ENCODE results near the gene CD2. TPM values are rescaled to one million over a fixed set of nuclear protein-coding genes. Genes with fewer than 3 reads are reported as not detected.
"Not testable (repeated sequence)": the region's sequence is repeated elsewhere in the genome, so short reads cannot be mapped to it uniquely, and the experiment has no call there.

The CD2 gene
- total and polyA plus RNA-seq, 7 donors: 0.21 to 0.62 (median 0.42) TPM

- Histone ChIP-seq H3K4me3 (no peak overlapping the region), H3K9me3 (no peaks in the 10 kb centered on the region), H3K27me3 (ENCODE audit: insufficient read depth in 3 of 3, low read length in 2 of 3) (no peaks in the 10 kb centered on the region), H3K36me3 (ENCODE audit: insufficient read depth in 1 of 2, low read depth in 1 of 2) (no peaks in the 10 kb centered on the region), H3K27ac (no peak overlapping the region), H3K4me1 (no peaks in the 10 kb centered on the region)
- WGBS, 3 donors: 95 to 97% (median 96%) methylated on average over 8 of the region's 8 CpGs
- no peak for TF ChIP-seq CTCF (IDR thresholded peaks at IDR 0.05)
- DNase-seq (no peak), ATAC-seq (no peak)
- intact Hi-C loops (cut with DNase I): no loop called here
Measured at GRCh38 chr1:116755066-116755465, 836 bp downstream of the CD2 start.

GRCh38 chr1:116755681-116756080 is 1.5 kb downstream of the CD2 start:
- TF ChIP-seq CTCF (IDR thresholded peaks at IDR 0.05): no peak
- DNase-seq (no peak), ATAC-seq (no peak)
- H3K9me3 ChIP-seq: no peaks in the 10 kb centered on the region
- H3K27me3 ChIP-seq (ENCODE audit: insufficient read depth in 3 of 3, low read length in 2 of 3): no peaks in the 10 kb centered on the region
- no peaks in the 10 kb centered on the region for H3K36me3 ChIP-seq (ENCODE audit: insufficient read depth in 1 of 2, low read depth in 1 of 2)
- no peak overlapping the region for H3K27ac ChIP-seq
- no peak overlapping the region for H3K4me3 ChIP-seq
- WGBS, 3 donors: 85 to 91% (median 87%) methylated on average over 4 of the region's 4 CpGs
- intact Hi-C loops (cut with DNase I): no loop called here
- no peaks in the 10 kb centered on the region for H3K4me1 ChIP-seq

- H3K4me1 ChIP-seq; DNase-seq; H3K27ac ChIP-seq; H3K4me3 ChIP-seq; ATAC-seq; H3K9me3 ChIP-seq; H3K27me3 ChIP-seq (ENCODE audit: insufficient read depth in 3 of 3, low read length in 2 of 3); H3K36me3 ChIP-seq (ENCODE audit: insufficient read depth in 1 of 2, low read depth in 1 of 2); intact Hi-C loops (cut with DNase I): not testable (repeated sequence)
- WGBS, 3 donors: 95 to 96% (median 95%) methylated on average over 8 of the region's 8 CpGs
Measured at GRCh38 chr1:116756092-116756491, 1.9 kb downstream of the CD2 start.

GRCh38 chr1:116758456-116758815 is 4.2 kb downstream of the CD2 start:
- H3K9me3 ChIP-seq; DNase-seq; H3K4me1 ChIP-seq; H3K36me3 ChIP-seq (ENCODE audit: insufficient read depth in 1 of 2, low read depth in 1 of 2); H3K4me3 ChIP-seq; H3K27me3 ChIP-seq (ENCODE audit: insufficient read depth in 3 of 3, low read length in 2 of 3); ATAC-seq; H3K27ac ChIP-seq; intact Hi-C loops (cut with DNase I): not testable (repeated sequence)
- 79 to 95% (median 93%) methylated on average over 4 to 5 of the region's 5 CpGs for WGBS, 3 donors

- no peaks in the 10 kb centered on the region for H3K36me3 ChIP-seq (ENCODE audit: insufficient read depth in 1 of 2, low read depth in 1 of 2)
- H3K27me3 ChIP-seq (ENCODE audit: insufficient read depth in 3 of 3, low read length in 2 of 3): no peaks in the 10 kb centered on the region
- H3K9me3 ChIP-seq: no peaks in the 10 kb centered on the region
- intact Hi-C loops (cut with DNase I): no loop called here
- ATAC-seq: no peak
- H3K4me3 ChIP-seq: no peak overlapping the region
- WGBS, 3 donors: 94 to 100% (median 97%) methylated on average over 1 of the region's 1 CpG
- no peak for TF ChIP-seq CTCF (IDR thresholded peaks at IDR 0.05)
- H3K27ac ChIP-seq: no peak overlapping the region
- DNase-seq: no peak
- H3K4me1 ChIP-seq: no peaks in the 10 kb centered on the region
Measured at GRCh38 chr1:116759636-116760035, 5.4 kb downstream of the CD2 start.

- intact Hi-C loops (cut with DNase I): no loop called here
- Histone ChIP-seq H3K4me1 (no peaks in the 10 kb centered on the region), H3K27me3 (ENCODE audit: insufficient read depth in 3 of 3, low read length in 2 of 3) (no peaks in the 10 kb centered on the region), H3K36me3 (ENCODE audit: insufficient read depth in 1 of 2, low read depth in 1 of 2) (no peaks in the 10 kb centered on the region), H3K9me3 (no peaks in the 10 kb centered on the region), H3K4me3 (no peak overlapping the region), H3K27ac (no peak overlapping the region)
- DNase-seq (no peak), ATAC-seq (no peak)
- 85 to 94% (median 89%) methylated on average over 3 of the region's 3 CpGs for WGBS, 3 donors
- TF ChIP-seq CTCF (IDR thresholded peaks at IDR 0.05): no peak
Measured at GRCh38 chr1:116760487-116760886, 6.3 kb downstream of the CD2 start.
